WTC11 (cell line): Measurements from ENCODE around the gene DNAJC18. TPM values are rescaled to one million over a fixed set of nuclear protein-coding genes. Genes with fewer than 3 reads are reported as not detected.

Experiments
- ATAC-seq: fragments of 200-7000 bp; cut with Tn5 transposase; 2 replicates; pipeline ENCODE4 v1.10.0; 2021; ENCODE audit warnings: mild to moderate bottlenecking, moderate library complexity
- CTCF ChIA-PET: fragments of 300-600 bp; sonication (Branson Sonifier 250); formaldehyde crosslinking; loops from one replicate; lab custom pipeline; 2021; ENCODE audit warnings: antibody characterized with exemption; lab: Charles Lee
- POLR2A ChIA-PET: fragments of 350-600 bp; sonication (Branson Sonifier 250); formaldehyde crosslinking; loops from one replicate; lab custom pipeline; 2021; ENCODE audit warnings: antibody characterized with exemption; lab: Charles Lee
- DNase-seq: peaks from one replicate; pipeline ENCODE4 v3.0.0; 2021; ENCODE audit warnings: low spot score
- H3K27ac Mint-ChIP-seq: 2 replicates; pipeline ENCODE4 v1.8.0; 2021; ENCODE audit warnings: mixed read lengths
- H3K27me3 Mint-ChIP-seq: 2 replicates; pipeline ENCODE4 v1.8.0; 2021; ENCODE audit warnings: low read depth, mild to moderate bottlenecking, moderate library complexity, mixed read lengths
- H3K36me3 Mint-ChIP-seq: 2 replicates; pipeline ENCODE4 v1.8.0; 2021; ENCODE audit warnings: mixed read lengths
- H3K4me1 Mint-ChIP-seq: 2 replicates; pipeline ENCODE4 v1.8.0; 2022; ENCODE audit warnings: mixed read lengths
- H3K4me3 Mint-ChIP-seq: 2 replicates; pipeline ENCODE4 v1.8.0; 2021; ENCODE audit warnings: mild to moderate bottlenecking, moderate library complexity, mixed read lengths
- H3K9me3 Mint-ChIP-seq: 2 replicates; pipeline ENCODE4 v1.8.0; 2021; ENCODE audit warnings: mixed read lengths
- AFF4 ChIP-seq: sonication (generic); formaldehyde crosslinking; IDR thresholded peaks from 2 replicates; pipeline ENCODE4 v1.8.1; 2023; ENCODE audit warnings: mild to moderate bottlenecking, missing genetic modification reagents, borderline replicate concordance
- CREM ChIP-seq: sonication (generic); formaldehyde crosslinking; IDR thresholded peaks from 2 replicates; pipeline ENCODE4 v1.8.1; 2022; ENCODE audit warnings: mild to moderate bottlenecking, missing genetic modification reagents, moderate library complexity
- ELF4 ChIP-seq: sonication (generic); formaldehyde crosslinking; IDR thresholded peaks from 2 replicates; pipeline ENCODE4 v1.8.1; 2022; ENCODE audit warnings: low read depth, mild to moderate bottlenecking, moderate library complexity, missing genetic modification reagents
- EMX1 ChIP-seq: fragments of 250-450 bp; sonication (Bioruptor Pico); IDR thresholded peaks from 2 replicates; pipeline ENCODE4 v1.8.0; 2021; ENCODE audit warnings: mild to moderate bottlenecking
- ERG ChIP-seq: fragments of 250-450 bp; sonication (Bioruptor Pico); IDR thresholded peaks from 2 replicates; pipeline ENCODE4 v1.8.0; 2021; ENCODE audit warnings: mild to moderate bottlenecking
- ETV6 ChIP-seq: sonication (generic); formaldehyde crosslinking; IDR thresholded peaks from 2 replicates; pipeline ENCODE4 v1.8.1; 2022; ENCODE audit warnings: mild to moderate bottlenecking, missing genetic modification reagents
- IRF2 ChIP-seq: sonication (generic); formaldehyde crosslinking; IDR thresholded peaks from 2 replicates; pipeline ENCODE4 v1.8.0; 2022; ENCODE audit warnings: low read depth, missing genetic modification reagents, borderline replicate concordance
- MLX ChIP-seq: sonication (generic); formaldehyde crosslinking; IDR thresholded peaks from 2 replicates; pipeline ENCODE4 v1.8.1; 2023; ENCODE audit warnings: mild to moderate bottlenecking, missing genetic modification reagents, moderate library complexity
- MXD4 ChIP-seq: fragments of 250-450 bp; sonication (Bioruptor Pico); IDR thresholded peaks from 2 replicates; pipeline ENCODE4 v1.8.0; 2021; ENCODE audit warnings: mild to moderate bottlenecking, moderate library complexity, borderline replicate concordance
- NFATC4 ChIP-seq: fragments of 250-450 bp; sonication (Bioruptor Pico); IDR thresholded peaks from 2 replicates; pipeline ENCODE4 v1.9.0; 2021; ENCODE audit warnings: mild to moderate bottlenecking
- NFYB ChIP-seq: sonication (generic); formaldehyde crosslinking; conservative IDR thresholded peaks from 2 replicates; pipeline ENCODE4 v1.8.0; 2022; ENCODE audit warnings: low read depth, missing genetic modification reagents
- NR1H2 ChIP-seq: sonication (generic); formaldehyde crosslinking; IDR thresholded peaks from 2 replicates; pipeline ENCODE4 v1.9.0; 2021; ENCODE audit warnings: mild to moderate bottlenecking, moderate library complexity, missing genetic modification reagents
- NR3C1 ChIP-seq: sonication (generic); formaldehyde crosslinking; conservative IDR thresholded peaks from 2 replicates; pipeline ENCODE4 v1.8.1; 2023; ENCODE audit warnings: low read depth, mild to moderate bottlenecking, missing genetic modification reagents
- SP1 ChIP-seq: sonication (generic); formaldehyde crosslinking; conservative IDR thresholded peaks from 2 replicates; pipeline ENCODE4 v1.8.1; 2022; ENCODE audit warnings: missing genetic modification reagents
- TP53 ChIP-seq: sonication (generic); formaldehyde crosslinking; IDR thresholded peaks from 2 replicates; pipeline ENCODE4 v1.8.1; 2023; ENCODE audit warnings: mild to moderate bottlenecking, missing genetic modification reagents
- ZMAT4 ChIP-seq: fragments of 250-450 bp; sonication (Bioruptor Pico); IDR thresholded peaks from 2 replicates; pipeline ENCODE4 v1.9.0; 2021; ENCODE audit warnings: mild to moderate bottlenecking
- ZNF219 ChIP-seq: sonication (generic); formaldehyde crosslinking; IDR thresholded peaks from 2 replicates; pipeline ENCODE4 v1.8.0; 2023; ENCODE audit warnings: missing genetic modification reagents, mild to moderate bottlenecking, borderline replicate concordance
- ZNF281 ChIP-seq: sonication (generic); formaldehyde crosslinking; IDR thresholded peaks from 2 replicates; pipeline ENCODE4 v1.8.0; 2023; ENCODE audit warnings: mild to moderate bottlenecking, missing genetic modification reagents
- total RNA-seq: library from RNA; stranded (reverse); gene quantifications from 3 replicates; pipeline ENCODE4 v1.2.3, GENCODE V29; 2021

DNAJC18 gene
- total RNA-seq, 1 experiment from 2014 or later = 23.7 TPM

- H3K4me3 Mint-ChIP-seq = peak overlapping the region; percentile 12; the same call in 1 of the 2 replicates
- H3K36me3 Mint-ChIP-seq = peaks cover 4% of the 10 kb centered on the region
- no peaks in the 10 kb centered on the region for H3K27me3 Mint-ChIP-seq
- H3K27ac Mint-ChIP-seq = no peak overlapping the region
- CTCF ChIA-PET = interaction anchor here (1.5 to 1.8 kb wide), 2 partner anchors 14 to 24 kb away, joined by 4 to 8 read pairs; no protein-coding TSS in a partner anchor
- H3K9me3 Mint-ChIP-seq = no peaks in the 10 kb centered on the region
- POLR2A ChIA-PET = interaction anchor here (0.6 kb wide), 3 partner anchors 9 to 834 kb away, joined by 3 read pairs; no protein-coding TSS in a partner anchor
- peak; percentile 85 for ATAC-seq
- TF ChIP-seq SP1 = no peak
- no peak for TF ChIP-seq NR3C1
- no peak for TF ChIP-seq NFATC4 (CRISPR knock-in tag)
- TF ChIP-seq EMX1 (CRISPR knock-in tag) = no peak
- TF ChIP-seq NFYB (CRISPR knock-in tag) = no peak
- TF ChIP-seq AFF4 = no peak
- TF ChIP-seq, all 79 proteins: peak for 0
- peak; percentile 78 for DNase-seq
- H3K4me1 Mint-ChIP-seq = peaks cover 15% of the 10 kb centered on the region
Observed at GRCh38 chr5:139378101-139378825, 61.1 kb downstream of the DNAJC18 start.

GRCh38 chr5:139377226-139377625, 62.1 kb downstream of the DNAJC18 start:
- Mint-ChIP-seq H3K27ac (0 out of 2 replicates have a peak overlapping the region, but pooled peaks have one; percentile 13), H3K4me3 (no peak overlapping the region)

More at GRCh38 chr5:139377226-139377625, 62.1 kb downstream of the DNAJC18 start:
- TF ChIP-seq MLX (CRISPR knock-in tag) (no peak), NFYB (CRISPR knock-in tag) (no peak), MXD4 (CRISPR knock-in tag) (no peak), IRF2 (no peak), ETV6 (CRISPR knock-in tag) (no peak), CREM (CRISPR knock-in tag) (no peak), ZNF281 (CRISPR knock-in tag) (no peak), ELF4 (CRISPR knock-in tag) (no peak), ERG (CRISPR knock-in tag) (no peak), TP53 (no peak), NR1H2 (CRISPR knock-in tag) (no peak), ZMAT4 (CRISPR knock-in tag) (no peak), ZNF219 (CRISPR knock-in tag) (no peak)
- ATAC-seq (no peak), DNase-seq (no peak)
- Mint-ChIP-seq H3K27me3 (no peaks in the 10 kb centered on the region), H3K9me3 (no peaks in the 10 kb centered on the region), H3K36me3 (peaks cover 11% of the 10 kb centered on the region), H3K4me1 (peaks cover 15% of the 10 kb centered on the region)
- ChIA-PET CTCF (interaction anchor here (1.8 kb wide), 1 partner anchor 15 kb away, joined by 8 read pairs; no protein-coding TSS in a partner anchor), POLR2A (no interaction called here)
